ENCODE results near the gene KCNIP1.
A peak's percentile ranks its signal among the peaks of the same experiment; 100 is the strongest.

The KCNIP1 gene

GRCh38 chr5:170631466-170632195 is 127.8 kb downstream of the KCNIP1 start:
- no peak for DNase-seq

- no peak for DNase-seq
These were observed 128.6 kb downstream of the KCNIP1 start for GRCh38 chr5:170632266-170632984.

GRCh38 chr5:170632985-170633234 is 129.1 kb downstream of the KCNIP1 start:
- DNase-seq, result peak; percentile 25

- DNase-seq, result no peak
These were observed 129.6 kb downstream of the KCNIP1 start for GRCh38 chr5:170633235-170634081.

- DNase-seq, result no peak
These were observed 130.6 kb downstream of the KCNIP1 start for GRCh38 chr5:170634256-170634990.

- no peak for DNase-seq
These were observed 131.9 kb downstream of the KCNIP1 start for GRCh38 chr5:170635706-170636105.

GRCh38 chr5:170636206-170636605 is 132.4 kb downstream of the KCNIP1 start:
- no peak for DNase-seq

- DNase-seq, result no peak
These were observed 133.1 kb downstream of the KCNIP1 start for GRCh38 chr5:170636801-170637477.

GRCh38 chr5:170638051-170638450 is 134.2 kb downstream of the KCNIP1 start:
- no peak for DNase-seq

GRCh38 chr5:170638454-170639220 is 134.8 kb downstream of the KCNIP1 start:
- DNase-seq, result peak; percentile 45

- DNase-seq, result no peak
These were observed 135.6 kb downstream of the KCNIP1 start for GRCh38 chr5:170639221-170639925.

GRCh38 chr5:170640731-170641588 is 137.1 kb downstream of the KCNIP1 start:
- no peak for DNase-seq

- DNase-seq, result no peak
These were observed 137.8 kb downstream of the KCNIP1 start for GRCh38 chr5:170641589-170642031.

GRCh38 chr5:170642066-170642735 is 138.4 kb downstream of the KCNIP1 start:
- no peak for DNase-seq

- no peak for DNase-seq
These were observed 139.1 kb downstream of the KCNIP1 start for GRCh38 chr5:170642776-170643436.

GRCh38 chr5:170643591-170643990 is 139.8 kb downstream of the KCNIP1 start:
- DNase-seq, result no peak

- DNase-seq, result no peak
These were observed 140.7 kb downstream of the KCNIP1 start for GRCh38 chr5:170644501-170644900.

GRCh38 chr5:170648541-170648940 is 144.7 kb downstream of the KCNIP1 start:
- DNase-seq, result no peak

GRCh38 chr5:170650850-170651249 is 147.0 kb downstream of the KCNIP1 start:
- no peak for DNase-seq
